Activated naive CD8-positive, alpha-beta T cell treated with anti-CD3 and anti-CD28 coated beads, Interleukin-2, amount 50 U/mL, for 24 hours (primary cell): Measurements from ENCODE around the gene KLK3.

ENCODE experiments used
- ATAC-seq: fragments of 150-1000 bp; cut with Tn5 transposase; one replicate; pipeline ENCODE4 v1.10.0; 2021
- DNase-seq: peaks from one replicate; pipeline ENCODE4 v3.0.0; 2021
- H3K27ac Mint-ChIP-seq: one replicate; pipeline ENCODE4 v1.8.0; 2021; ENCODE audit warnings: mild to moderate bottlenecking, mixed read lengths
- H3K27me3 Mint-ChIP-seq: one replicate; pipeline ENCODE4 v1.8.0; 2021; ENCODE audit warnings: mixed read lengths
- H3K36me3 Mint-ChIP-seq: one replicate; pipeline ENCODE4 v1.8.0; 2021; ENCODE audit warnings: low read depth, mixed read lengths
- H3K4me1 Mint-ChIP-seq: one replicate; pipeline ENCODE4 v1.8.0; 2021; ENCODE audit warnings: mixed read lengths
- H3K4me3 Mint-ChIP-seq: one replicate; pipeline ENCODE4 v1.8.0; 2021; ENCODE audit warnings: mild to moderate bottlenecking, moderate library complexity, mixed read lengths
- H3K9me3 Mint-ChIP-seq: one replicate; pipeline ENCODE4 v1.8.0; 2021; ENCODE audit warnings: mixed read lengths

Gene KLK3

DNA sequence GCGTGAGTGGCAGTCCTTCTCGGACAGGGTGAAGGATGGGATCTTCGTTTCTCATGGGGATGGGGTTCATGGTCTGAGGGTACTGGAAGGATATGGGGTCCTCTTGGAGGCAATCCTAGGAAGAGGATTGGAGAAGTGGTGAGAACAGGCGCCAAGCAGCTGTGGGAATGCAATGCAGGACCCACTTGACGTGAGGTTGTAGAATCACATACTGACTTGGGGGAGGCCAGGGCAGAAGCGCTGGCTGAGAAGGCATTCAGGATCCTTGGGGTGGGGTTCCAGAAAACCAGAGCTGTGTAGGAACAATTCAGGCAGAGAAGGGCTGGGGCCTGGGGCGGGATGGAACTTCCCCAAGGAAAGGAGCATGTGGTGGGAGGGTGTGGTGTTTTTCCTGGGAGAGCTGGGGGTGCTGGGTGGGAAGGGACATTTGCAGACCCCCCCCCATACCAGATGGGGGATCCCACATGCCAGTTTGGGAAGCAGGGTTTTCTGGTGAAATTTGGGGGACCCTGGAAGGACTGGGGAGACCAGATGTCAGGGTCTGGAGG, 32.0 kb upstream of the KLK3 start:
- H3K4me1 Mint-ChIP-seq, result peaks cover 32% of the 10 kb centered on the region

DNA sequence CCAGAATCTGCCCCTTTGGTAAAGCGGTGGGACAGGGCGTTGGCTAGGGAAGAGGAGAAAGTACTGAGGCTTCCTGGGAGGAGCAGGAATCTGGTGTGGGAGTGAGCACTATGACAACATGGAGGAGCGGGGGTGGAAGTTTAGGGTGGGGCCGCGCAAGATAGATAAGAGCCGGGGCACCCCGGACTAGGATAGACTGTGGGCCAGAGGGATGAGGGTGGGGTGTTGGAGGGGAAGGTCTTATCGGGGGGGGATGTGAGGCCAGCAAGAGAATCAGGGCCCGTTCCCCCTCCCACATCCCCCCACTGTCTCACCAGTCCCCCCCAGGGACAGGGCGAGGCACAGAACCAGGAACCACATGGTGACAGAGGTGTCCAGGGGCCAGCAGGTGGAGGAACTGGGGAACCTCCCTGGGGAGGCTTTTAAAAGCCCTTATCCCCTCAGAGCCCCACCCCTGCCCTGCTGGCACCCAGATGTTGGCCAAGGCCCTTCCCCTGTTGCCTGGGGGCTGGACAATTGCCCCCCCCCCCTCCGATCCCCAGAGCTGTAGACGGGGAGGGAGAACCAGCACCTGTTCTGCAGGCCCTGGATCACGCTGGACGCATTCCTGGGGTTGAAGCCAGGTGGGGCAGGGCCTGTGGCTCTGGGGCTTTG, 31.2 kb upstream of the KLK3 start, which contains the start of gene KLK1:
TSS of gene KLK1 (minus strand) at position 399 of the 654 bp plus-strand sequence. CDS start at position 360, 39 bp downstream.
- Mint-ChIP-seq H3K27ac (no peak within 1 kb of the TSS), H3K36me3 (no peaks in the 10 kb centered on the region), H3K4me3 (no peak within 1 kb of the TSS), H3K4me1 (peaks cover 25% of the 10 kb centered on the region), H3K27me3 (peaks cover 65% of the 10 kb centered on the region), H3K9me3 (no peaks in the 10 kb centered on the region)
- no peak for ATAC-seq
- no peak for DNase-seq

More for the DNA sequence above, 32.0 kb upstream of the KLK3 start:
- ATAC-seq (no peak), DNase-seq (no peak)
- H3K36me3 Mint-ChIP-seq, result no peaks in the 10 kb centered on the region
- H3K27ac Mint-ChIP-seq, result no peak overlapping the region
- no peak overlapping the region for H3K4me3 Mint-ChIP-seq
- no peaks in the 10 kb centered on the region for H3K9me3 Mint-ChIP-seq
- peaks cover 66% of the 10 kb centered on the region for H3K27me3 Mint-ChIP-seq

DNA sequence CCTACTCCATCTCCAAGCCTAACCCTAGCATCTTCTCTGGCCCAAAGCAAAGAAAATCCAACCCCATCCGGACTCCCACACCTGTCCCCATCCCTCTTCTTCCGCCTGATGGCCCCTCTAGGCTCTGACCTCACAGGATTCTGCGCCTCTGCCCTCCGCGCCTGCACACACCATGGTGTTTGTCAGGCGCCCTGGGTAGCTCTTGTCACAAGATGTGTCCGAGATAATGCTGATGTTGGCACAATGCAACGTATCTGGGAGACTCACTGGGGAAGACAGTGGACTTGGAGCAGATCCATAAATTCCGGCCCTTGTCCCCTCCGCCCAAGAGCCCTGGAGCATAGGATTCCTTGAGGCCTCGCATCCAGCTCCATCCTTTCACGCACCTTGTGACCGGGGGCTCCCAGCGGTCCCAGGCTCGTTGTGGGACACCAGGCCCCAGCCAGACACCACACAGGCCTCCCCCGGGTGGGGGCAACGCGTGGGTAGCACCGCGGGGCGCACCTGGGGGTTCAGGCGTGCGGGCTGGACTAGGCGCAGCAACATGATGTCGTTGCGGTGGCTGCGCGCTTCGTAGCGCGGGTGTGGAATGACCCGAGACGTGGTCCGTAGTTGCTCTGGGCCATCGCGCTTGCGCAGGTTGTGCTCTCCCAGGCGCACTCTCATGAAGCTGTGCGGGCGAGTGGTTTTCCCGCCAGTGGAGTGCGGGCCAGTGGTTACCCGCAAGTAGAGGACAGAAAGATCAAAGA, 28.0 kb upstream of the KLK3 start:
- DNase-seq (no peak), ATAC-seq (no peak)
- Mint-ChIP-seq H3K4me1 (peaks cover 3% of the 10 kb centered on the region), H3K36me3 (no peaks in the 10 kb centered on the region), H3K27ac (no peak overlapping the region), H3K9me3 (no peaks in the 10 kb centered on the region), H3K27me3 (peaks cover 43% of the 10 kb centered on the region), H3K4me3 (no peak overlapping the region)

DNA sequence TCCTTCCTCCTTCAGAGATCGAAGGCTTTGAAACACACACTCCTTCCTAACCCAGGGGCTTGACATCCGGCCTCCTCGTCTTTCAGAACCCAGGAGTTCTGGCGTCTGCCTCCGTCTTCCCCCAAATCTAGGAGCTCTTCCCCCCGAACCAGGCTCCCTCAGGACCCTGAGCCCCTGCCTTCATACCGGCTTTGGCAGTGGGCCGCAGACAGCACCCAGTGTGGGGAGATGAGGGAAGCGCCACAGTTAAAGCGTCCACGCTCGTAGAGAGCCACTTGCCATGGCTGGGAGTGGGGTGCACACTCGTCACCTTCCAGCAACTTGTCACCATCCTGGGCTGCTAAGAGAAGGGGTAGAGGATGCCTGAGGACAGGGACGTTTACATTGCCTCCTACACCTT, 27.2 kb upstream of the KLK3 start:
- Mint-ChIP-seq H3K27me3 (peaks cover 37% of the 10 kb centered on the region), H3K9me3 (no peaks in the 10 kb centered on the region), H3K27ac (no peak overlapping the region), H3K4me1 (no peaks in the 10 kb centered on the region), H3K36me3 (no peaks in the 10 kb centered on the region), H3K4me3 (no peak overlapping the region)
- DNase-seq, result no peak
- no peak for ATAC-seq

GRCh38 chr19:50829801-50830200, 24.9 kb upstream of the KLK3 start:
- DNase-seq (no peak), ATAC-seq (no peak)
- Mint-ChIP-seq H3K27me3 (peaks cover 38% of the 10 kb centered on the region), H3K36me3 (no peaks in the 10 kb centered on the region), H3K4me3 (no peak overlapping the region), H3K9me3 (no peaks in the 10 kb centered on the region), H3K27ac (no peak overlapping the region), H3K4me1 (no peaks in the 10 kb centered on the region)

- Mint-ChIP-seq H3K4me3 (no peak overlapping the region), H3K27me3 (peaks cover 41% of the 10 kb centered on the region), H3K4me1 (peaks cover 3% of the 10 kb centered on the region)
Measured at GRCh38 chr19:50830266-50831025, 24.3 kb upstream of the KLK3 start.

DNA sequence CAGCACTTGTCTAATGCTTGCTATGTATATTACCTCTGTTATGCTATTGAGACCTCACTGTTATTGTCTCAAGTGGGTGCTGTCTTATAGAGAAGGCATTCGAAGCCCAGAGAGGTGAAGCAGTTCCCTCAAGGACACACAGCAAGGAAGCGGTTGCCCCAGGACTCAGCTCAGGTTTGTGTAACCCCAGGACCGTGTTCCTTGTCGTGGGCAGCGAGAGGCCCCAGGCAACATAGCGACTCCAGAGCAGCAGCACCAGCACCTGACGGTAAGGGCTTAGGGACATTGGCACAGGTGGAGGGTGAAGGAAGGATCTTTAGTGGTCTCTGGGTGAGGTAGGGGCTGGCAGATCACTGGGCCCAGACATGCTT, 23.7 kb upstream of the KLK3 start:
- no peak overlapping the region for H3K27ac Mint-ChIP-seq
- H3K36me3 Mint-ChIP-seq, result no peaks in the 10 kb centered on the region
- no peaks in the 10 kb centered on the region for H3K9me3 Mint-ChIP-seq
- H3K27me3 Mint-ChIP-seq, result peaks cover 42% of the 10 kb centered on the region
- H3K4me1 Mint-ChIP-seq, result peaks cover 5% of the 10 kb centered on the region
- DNase-seq, result no peak
- H3K4me3 Mint-ChIP-seq, result no peak overlapping the region
- ATAC-seq, result no peak

More at GRCh38 chr19:50830266-50831025, 24.3 kb upstream of the KLK3 start:
- H3K36me3 Mint-ChIP-seq, result no peaks in the 10 kb centered on the region
- ATAC-seq, result no peak
- no peaks in the 10 kb centered on the region for H3K9me3 Mint-ChIP-seq
- DNase-seq, result no peak
- H3K27ac Mint-ChIP-seq, result no peak overlapping the region

DNA sequence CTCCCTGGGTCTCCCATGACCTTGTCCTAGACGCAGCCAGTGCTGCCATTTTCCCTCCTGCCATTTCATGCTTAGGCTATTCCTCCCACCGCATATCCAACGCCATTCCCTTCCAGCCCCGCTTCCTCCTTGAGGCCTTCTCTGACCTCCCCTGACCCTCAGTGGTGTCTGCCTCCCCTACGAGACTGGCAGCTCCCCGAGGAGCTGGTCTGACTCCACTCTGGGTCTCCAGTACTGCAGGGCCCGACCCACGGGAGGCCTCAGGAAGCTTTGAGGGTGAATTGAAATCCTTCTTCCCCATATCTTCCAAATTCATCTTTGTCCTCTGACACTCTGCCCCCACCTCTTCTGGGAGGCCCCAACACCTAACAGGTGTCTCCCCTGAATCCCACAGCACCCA, 22.0 kb upstream of the KLK3 start:
- Mint-ChIP-seq H3K36me3 (no peaks in the 10 kb centered on the region), H3K4me3 (no peak overlapping the region), H3K27ac (no peak overlapping the region), H3K9me3 (no peaks in the 10 kb centered on the region), H3K4me1 (peaks cover 9% of the 10 kb centered on the region), H3K27me3 (peaks cover 47% of the 10 kb centered on the region)
- DNase-seq (no peak), ATAC-seq (no peak)

GRCh38 chr19:50833117-50833801, 21.5 kb upstream of the KLK3 start, which contains the start of gene KLK15:
Gene KLK15 (minus strand): TSS chr19:50833574. CDS start chr19:50831492, 2,082 bp downstream.
- Mint-ChIP-seq H3K4me3 (no peak within 1 kb of the TSS), H3K9me3 (no peaks in the 10 kb centered on the region), H3K4me1 (peaks cover 9% of the 10 kb centered on the region), H3K27me3 (peaks cover 49% of the 10 kb centered on the region), H3K27ac (no peak within 1 kb of the TSS), H3K36me3 (no peaks in the 10 kb centered on the region)
- no peak for DNase-seq
- ATAC-seq, result no peak

GRCh38 chr19:50833802-50834167, 20.9 kb upstream of the KLK3 start:
- H3K36me3 Mint-ChIP-seq, result no peaks in the 10 kb centered on the region
- H3K4me1 Mint-ChIP-seq, result peaks cover 9% of the 10 kb centered on the region
- no peak overlapping the region for H3K27ac Mint-ChIP-seq
- DNase-seq, result no peak
- no peak overlapping the region for H3K4me3 Mint-ChIP-seq
- H3K27me3 Mint-ChIP-seq, result peaks cover 51% of the 10 kb centered on the region
- no peak for ATAC-seq
- no peaks in the 10 kb centered on the region for H3K9me3 Mint-ChIP-seq

DNA sequence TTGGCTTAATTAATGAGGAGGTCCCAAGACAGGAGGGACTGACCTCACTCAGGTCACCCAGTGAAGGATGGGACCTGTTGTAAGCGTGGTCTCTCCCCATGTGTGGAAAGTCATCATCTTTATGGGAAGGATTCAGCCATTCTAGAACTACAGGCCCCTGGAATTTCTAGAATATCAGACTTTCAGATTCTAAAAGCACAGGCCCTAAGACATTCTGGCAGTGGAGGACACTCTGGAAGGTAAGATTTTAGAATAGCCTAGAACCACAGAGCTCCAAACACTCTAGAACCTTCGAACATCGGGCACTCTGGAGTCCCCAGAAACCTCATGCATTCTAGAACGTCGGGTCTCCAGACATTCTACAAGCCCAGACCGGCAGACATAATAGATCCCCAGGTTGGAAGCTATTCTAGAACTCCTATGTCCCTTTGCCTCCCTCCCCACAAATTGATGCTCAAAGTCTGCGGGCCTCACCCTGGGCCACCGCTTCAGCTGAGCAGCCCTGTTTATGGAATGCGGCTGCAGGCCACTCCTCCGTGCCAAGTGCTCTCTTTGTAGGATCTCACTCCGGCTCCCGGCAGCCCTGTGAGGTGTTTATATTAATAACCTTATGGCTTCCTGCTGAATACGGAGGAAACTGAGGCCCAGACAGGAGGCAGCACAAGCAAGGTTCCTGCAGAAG, 19.5 kb upstream of the KLK3 start:
- Mint-ChIP-seq H3K27ac (no peak overlapping the region), H3K4me1 (peaks cover 9% of the 10 kb centered on the region), H3K27me3 (peaks cover 51% of the 10 kb centered on the region), H3K4me3 (peak overlapping the region; percentile 70), H3K36me3 (no peaks in the 10 kb centered on the region), H3K9me3 (no peaks in the 10 kb centered on the region)
- ATAC-seq (no peak), DNase-seq (no peak)

- peak; percentile 80 for ATAC-seq
- Mint-ChIP-seq H3K4me1 (peaks cover 9% of the 10 kb centered on the region), H3K36me3 (no peaks in the 10 kb centered on the region), H3K27me3 (peaks cover 50% of the 10 kb centered on the region), H3K4me3 (peak overlapping the region; percentile 70), H3K27ac (peak overlapping the region; percentile 43), H3K9me3 (no peaks in the 10 kb centered on the region)
- DNase-seq, result peak; percentile 82
Measured at GRCh38 chr19:50835785-50836542, 18.8 kb upstream of the KLK3 start.

DNA sequence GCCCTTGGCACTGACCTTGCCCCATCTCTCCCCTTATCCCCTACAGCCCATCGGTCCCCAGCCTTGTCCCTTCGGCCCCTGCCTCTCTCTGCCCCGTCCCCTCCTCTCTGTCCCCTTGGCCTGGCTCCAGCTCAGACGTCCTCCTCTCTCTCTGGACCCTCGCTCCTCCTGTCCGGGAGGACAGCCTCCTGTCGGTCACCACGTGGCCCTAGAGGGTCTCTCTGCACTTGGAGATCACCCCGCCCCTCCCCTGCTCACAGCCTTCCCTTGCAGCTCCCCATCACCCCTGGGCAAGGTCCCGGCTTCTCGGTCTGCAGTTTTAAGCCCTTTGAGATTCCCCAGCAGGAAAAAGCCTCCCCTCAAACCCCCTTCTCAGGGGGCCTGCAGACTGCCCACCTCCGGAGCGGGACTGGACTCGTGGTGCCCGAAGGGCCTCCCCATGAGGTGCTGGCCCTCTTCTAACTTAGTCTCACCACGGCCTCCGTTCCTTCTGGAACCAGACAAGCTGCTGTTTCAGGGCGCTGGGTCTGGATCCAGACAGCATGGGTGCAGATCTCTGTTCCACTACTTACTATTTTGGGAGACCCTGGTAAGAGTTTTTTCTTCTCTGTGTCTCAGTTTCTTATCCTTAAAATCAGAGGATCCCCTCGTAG, 18.0 kb upstream of the KLK3 start:
- Mint-ChIP-seq H3K9me3 (no peaks in the 10 kb centered on the region), H3K27ac (no peak overlapping the region), H3K4me1 (peaks cover 9% of the 10 kb centered on the region), H3K4me3 (peak overlapping the region; percentile 70), H3K27me3 (peaks cover 44% of the 10 kb centered on the region), H3K36me3 (no peaks in the 10 kb centered on the region)
- DNase-seq (no peak), ATAC-seq (no peak)
